Measurements from ENCODE around the gene STK24. TPM values are rescaled to one million over a fixed set of nuclear protein-coding genes. Genes with fewer than 3 reads are reported as not detected.
A peak's percentile ranks its signal among the peaks of the same experiment; 100 is the strongest.

Gene STK24
- total RNA-seq, 2 experiments from 2014 or later = 60.4 to 88.7 TPM

DNA sequence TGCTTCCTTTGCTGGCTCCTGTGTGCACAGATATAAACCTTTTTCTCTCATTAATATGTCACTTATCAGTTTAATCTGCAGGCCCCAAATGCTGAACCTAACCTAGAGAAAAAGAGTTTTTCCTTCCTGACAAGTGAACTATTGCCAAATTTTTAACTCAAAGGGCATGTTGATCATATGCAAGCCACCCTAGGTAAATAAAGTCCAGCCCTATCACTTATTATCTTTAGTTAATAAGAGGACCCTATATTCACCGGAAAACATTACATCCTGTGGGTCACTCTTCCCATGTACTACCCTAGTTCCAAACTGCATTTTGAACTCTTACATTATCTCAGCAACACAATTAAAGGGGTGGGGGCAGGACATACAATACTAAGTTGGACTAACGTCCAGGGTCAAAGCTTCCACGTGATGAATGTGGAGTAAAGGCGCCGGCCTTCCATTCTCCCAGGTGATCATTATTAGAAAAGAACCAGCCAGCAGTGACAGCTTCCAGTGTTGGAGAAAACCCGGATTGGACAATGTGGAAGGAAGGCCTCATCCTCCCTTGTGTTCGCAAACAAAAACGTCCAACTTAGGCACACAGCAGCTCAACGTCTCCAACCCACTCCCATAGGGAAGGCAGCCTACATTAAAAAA, 86.6 kb downstream of the STK24 start:
- no peaks in the 10 kb centered on the region for H3K36me3 ChIP-seq (ENCODE audit: insufficient read depth, low read length)
- intact Hi-C loops (cut with micrococcal nuclease; ENCODE audit: unreplicated experiment) = no loop called here
- H3K4me3 ChIP-seq (ENCODE audit: low read depth, low read length, poor library complexity, severe bottlenecking) = no peak overlapping the region
- ChIA-PET POLR2A (interaction anchor here (0.6 to 0.7 kb wide), 2 partner anchors 11 to 32 kb away, joined by 4 read pairs; no protein-coding TSS in a partner anchor), CTCF (ENCODE audit: unreplicated experiment) (no interaction called here)
- TF ChIP-seq, protein P1, sequence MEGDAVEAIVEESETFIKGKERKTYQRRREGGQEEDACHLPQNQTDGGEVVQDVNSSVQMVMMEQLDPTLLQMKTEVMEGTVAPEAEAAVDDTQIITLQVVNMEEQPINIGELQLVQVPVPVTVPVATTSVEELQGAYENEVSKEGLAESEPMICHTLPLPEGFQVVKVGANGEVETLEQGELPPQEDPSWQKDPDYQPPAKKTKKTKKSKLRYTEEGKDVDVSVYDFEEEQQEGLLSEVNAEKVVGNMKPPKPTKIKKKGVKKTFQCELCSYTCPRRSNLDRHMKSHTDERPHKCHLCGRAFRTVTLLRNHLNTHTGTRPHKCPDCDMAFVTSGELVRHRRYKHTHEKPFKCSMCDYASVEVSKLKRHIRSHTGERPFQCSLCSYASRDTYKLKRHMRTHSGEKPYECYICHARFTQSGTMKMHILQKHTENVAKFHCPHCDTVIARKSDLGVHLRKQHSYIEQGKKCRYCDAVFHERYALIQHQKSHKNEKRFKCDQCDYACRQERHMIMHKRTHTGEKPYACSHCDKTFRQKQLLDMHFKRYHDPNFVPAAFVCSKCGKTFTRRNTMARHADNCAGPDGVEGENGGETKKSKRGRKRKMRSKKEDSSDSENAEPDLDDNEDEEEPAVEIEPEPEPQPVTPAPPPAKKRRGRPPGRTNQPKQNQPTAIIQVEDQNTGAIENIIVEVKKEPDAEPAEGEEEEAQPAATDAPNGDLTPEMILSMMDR (conservative IDR thresholded peaks at IDR 0.05; ENCODE audit: low read length) = no peak
- no peak for TF ChIP-seq EZH2phosphoT487 (IDR thresholded peaks at IDR 0.05; ENCODE audit: borderline replicate concordance, low read depth, low read length)
- peaks cover 72% of the 10 kb centered on the region for H3K79me2 ChIP-seq (ENCODE audit: insufficient read depth, low read depth, low read length)
- H3K9me3 ChIP-seq (ENCODE audit: low read length) = no peaks in the 10 kb centered on the region
- DNase-seq (ENCODE audit: low spot score) = no peak
- peaks cover 57% of the 10 kb centered on the region for H4K20me1 ChIP-seq (ENCODE audit: insufficient read depth, low read length)
- H3K27ac ChIP-seq (ENCODE audit: low read depth, low read length, poor library complexity, severe bottlenecking) = peak overlapping the region; percentile 94
- peaks cover 58% of the 10 kb centered on the region for H3K4me1 ChIP-seq (ENCODE audit: insufficient read depth, low read length, poor library complexity, severe bottlenecking)
- H3K9me2 ChIP-seq (ENCODE audit: insufficient read depth, low read length) = no peaks in the 10 kb centered on the region
- H3K4me2 ChIP-seq (ENCODE audit: low read length) = peak overlapping the region; percentile 74
- BruUV-seq (replicated peaks) = no TSS peak
- no peak overlapping the region for H2AFZ ChIP-seq (ENCODE audit: low read length)

DNA sequence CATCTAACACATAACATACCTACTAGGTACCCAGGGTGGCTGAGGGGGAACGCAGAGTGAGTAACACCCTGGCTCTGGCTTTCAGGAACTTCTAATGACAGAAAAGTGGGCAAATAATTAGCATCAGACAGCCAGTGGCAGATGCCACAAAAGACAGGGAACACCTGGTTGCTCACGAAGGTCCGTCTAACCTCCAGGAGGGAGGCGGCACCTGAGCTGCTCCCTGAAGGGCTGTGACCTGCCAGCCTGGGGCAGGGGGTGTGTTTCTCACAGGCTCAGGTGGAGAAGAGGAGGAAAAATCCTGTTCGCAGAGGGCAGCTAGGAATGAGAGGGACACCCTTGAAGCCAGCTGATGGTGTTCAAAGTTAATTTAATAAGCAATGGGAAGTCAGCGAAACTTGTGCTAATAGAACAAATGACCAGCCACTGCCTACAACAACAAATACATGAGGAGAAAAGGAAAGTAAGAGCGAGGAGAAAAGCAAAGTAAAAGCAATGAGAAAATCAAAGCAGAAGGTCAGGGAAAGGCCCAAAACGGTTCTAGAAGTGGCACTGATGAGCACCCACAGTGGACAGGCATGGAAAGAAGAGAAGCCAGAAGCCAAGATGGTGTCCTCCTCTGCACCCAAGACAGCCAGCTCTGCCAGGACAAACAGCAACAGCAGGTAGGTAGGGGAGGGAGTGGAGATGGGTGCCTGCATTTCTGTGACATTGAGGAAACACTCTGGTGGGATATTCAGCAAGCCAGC, 87.3 kb downstream of the STK24 start:
- H3K36me3 ChIP-seq (ENCODE audit: insufficient read depth, low read length) = no peaks in the 10 kb centered on the region
- TF ChIP-seq EZH2phosphoT487 (IDR thresholded peaks at IDR 0.05; ENCODE audit: borderline replicate concordance, low read depth, low read length) = no peak
- TF ChIP-seq, protein P1 (conservative IDR thresholded peaks at IDR 0.05; ENCODE audit: low read length) = no peak
- H3K9me2 ChIP-seq (ENCODE audit: insufficient read depth, low read length) = no peaks in the 10 kb centered on the region
- peak overlapping the region; percentile 51 for H3K4me3 ChIP-seq (ENCODE audit: low read depth, low read length, poor library complexity, severe bottlenecking)
- POLR2A ChIA-PET = interaction anchor here (3.2 kb wide), 1 partner anchor 82 kb away, joined by 16 read pairs; no protein-coding TSS in a partner anchor
- H3K79me2 ChIP-seq (ENCODE audit: insufficient read depth, low read depth, low read length) = peaks cover 68% of the 10 kb centered on the region
- DNase-seq (ENCODE audit: low spot score) = peak; percentile 7
- BruUV-seq (replicated peaks) = no TSS peak
- H2AFZ ChIP-seq (ENCODE audit: low read length) = no peak overlapping the region
- H3K27ac ChIP-seq (ENCODE audit: low read depth, low read length, poor library complexity, severe bottlenecking) = peak overlapping the region; percentile 94
- H4K20me1 ChIP-seq (ENCODE audit: insufficient read depth, low read length) = peaks cover 57% of the 10 kb centered on the region
- peaks cover 51% of the 10 kb centered on the region for H3K4me1 ChIP-seq (ENCODE audit: insufficient read depth, low read length, poor library complexity, severe bottlenecking)
- H3K9me3 ChIP-seq (ENCODE audit: low read length) = no peaks in the 10 kb centered on the region
- CTCF ChIA-PET (ENCODE audit: unreplicated experiment) = no interaction called here
- H3K4me2 ChIP-seq (ENCODE audit: low read length) = peak overlapping the region; percentile 74
- intact Hi-C loops (cut with micrococcal nuclease; ENCODE audit: unreplicated experiment) = loop anchor here (2.0 to 5.0 kb wide), 2 partner anchors 42 to 81 kb away; no protein-coding TSS in a partner anchor

Data from OCI-LY7 (cell line).